ENCODE measurements around the gene ITGAD. TPM values are rescaled to one million over a fixed set of nuclear protein-coding genes. Genes with fewer than 3 reads are reported as not detected.
A peak's percentile ranks its signal among the peaks of the same experiment; 100 is the strongest.

Gene ITGAD
- polyA plus RNA-seq, 3 donors, result 0.04 TPM; not detected in 2

GRCh38 chr16:31459687-31460581, 66.8 kb downstream of the ITGAD start:
- H3K4me1 Mint-ChIP-seq, result peaks cover 46% of the 10 kb centered on the region
- H3K27ac ChIP-seq (ENCODE audit: low read depth in 1 of 2, low read length in 2 of 2), result peak overlapping the region; percentile 95 to 96
- H3K4me3 Mint-ChIP-seq, result peak overlapping the region; percentile 86 to 92
- H4K20me1 ChIP-seq (ENCODE audit: insufficient read depth, low read length), result peaks cover 42% of the 10 kb centered on the region
- H3K9ac ChIP-seq (ENCODE audit: insufficient read depth, low read length, poor library complexity, severe bottlenecking), result peak overlapping the region; percentile 96
- H3K4me1 ChIP-seq (ENCODE audit: control insufficient read depth in 1 of 2, insufficient read depth in 2 of 2, low read length in 2 of 2), result peaks cover 47 to 51% of the 10 kb centered on the region in 2 donors
- H3K36me3 Mint-ChIP-seq, result peaks cover 29 to 41% of the 10 kb centered on the region in 2 donors
- H2AFZ ChIP-seq (ENCODE audit: insufficient read depth, low read depth, low read length, poor library complexity, severe bottlenecking), result peak overlapping the region; percentile 83
- peaks cover 19 to 34% of the 10 kb centered on the region in 2 donors for H3K36me3 ChIP-seq (replicated peaks in 1 of 2; ENCODE audit: control insufficient read depth in 1 of 2, insufficient read depth in 2 of 2, low read length in 2 of 2)
- H3K4me3 ChIP-seq (replicated peaks in 1 of 3; ENCODE audit: low read depth in 2 of 3, low read length in 3 of 3), result peak overlapping the region; percentile 54 to 86 (median 86)
- peak overlapping the region; percentile 93 for H3K4me2 ChIP-seq (replicated peaks; ENCODE audit: extremely low read depth, low read length, poor library complexity, severe bottlenecking)
- peak overlapping the region; percentile 94 to 97 (median 95) for H3K27ac Mint-ChIP-seq
- peaks cover 52% of the 10 kb centered on the region for H3K79me2 ChIP-seq (ENCODE audit: insufficient read depth, low read length)
- DNase-seq, result peak; percentile 99 to 100 (median 99)
- WGBS (ENCODE audit: insufficient coverage), result 2% methylated on average over 56 of the region's 61 CpGs
- no peaks in the 10 kb centered on the region for H3K27me3 ChIP-seq (ENCODE audit: control insufficient read depth in 2 of 2, insufficient read depth in 2 of 2, low read length in 2 of 2)
- TF ChIP-seq CTCF (IDR thresholded peaks at IDR 0.05), result no peak
- H3K9me3 Mint-ChIP-seq, result no peaks in the 10 kb centered on the region
- intact Hi-C loops (cut with micrococcal nuclease), result loop anchor here (5.0 kb wide), 3 partner anchors 108 to 407 kb away; partner anchors contain the start of gene KAT8 (in 1 of the 2)
- peaks cover 0 to 6% (median 2%) of the 10 kb centered on the region in 3 donors for H3K27me3 Mint-ChIP-seq (ENCODE audit: low read depth in 3 of 3)
- no peaks in the 10 kb centered on the region for H3K9me3 ChIP-seq (replicated peaks in 1 of 2; ENCODE audit: control insufficient read depth in 1 of 2, insufficient read depth in 1 of 2, low read length in 2 of 2)

GRCh38 chr16:31460582-31461002, 67.5 kb downstream of the ITGAD start:
- H3K79me2 ChIP-seq (ENCODE audit: insufficient read depth, low read length), result peaks cover 46% of the 10 kb centered on the region
- DNase-seq, result peak; percentile 32 to 45 (median 41)
- no peaks in the 10 kb centered on the region for H3K27me3 ChIP-seq (ENCODE audit: control insufficient read depth in 2 of 2, insufficient read depth in 2 of 2, low read length in 2 of 2)
- peak overlapping the region; percentile 93 for H3K4me2 ChIP-seq (replicated peaks; ENCODE audit: extremely low read depth, low read length, poor library complexity, severe bottlenecking)
- whole genome bisulfite sequencing (ENCODE audit: insufficient coverage), result 79% methylated on average over 3 of the region's 8 CpGs
- Mint-ChIP-seq H3K4me1 (peaks cover 41% of the 10 kb centered on the region), H3K4me3 (peak overlapping the region in 1 of 2 donors; percentile 78), H3K9me3 (no peaks in the 10 kb centered on the region), H3K27ac (peak overlapping the region in 5 of 7 donors; percentile 60 to 95 (median 89)), H3K36me3 (peaks cover 31 to 43% of the 10 kb centered on the region in 2 donors), H3K27me3 (ENCODE audit: low read depth in 3 of 3) (peaks cover 0 to 6% (median 4%) of the 10 kb centered on the region in 3 donors)
- peak; percentile 82 for TF ChIP-seq CTCF (IDR thresholded peaks at IDR 0.05)
- H3K4me1 ChIP-seq (ENCODE audit: control insufficient read depth in 1 of 2, insufficient read depth in 2 of 2, low read length in 2 of 2), result peaks cover 41 to 45% of the 10 kb centered on the region in 2 donors
- peak overlapping the region in 1 of 3 experiments; percentile 86 for H3K4me3 ChIP-seq (replicated peaks in 1 of 3; ENCODE audit: low read depth in 2 of 3, low read length in 3 of 3)
- H3K9ac ChIP-seq (ENCODE audit: insufficient read depth, low read length, poor library complexity, severe bottlenecking), result no peak overlapping the region
- intact Hi-C loops (cut with micrococcal nuclease), result no loop called here
- H3K9me3 ChIP-seq (replicated peaks in 1 of 2; ENCODE audit: control insufficient read depth in 1 of 2, insufficient read depth in 1 of 2, low read length in 2 of 2), result no peaks in the 10 kb centered on the region
- peaks cover 25 to 40% of the 10 kb centered on the region in 2 donors for H3K36me3 ChIP-seq (replicated peaks in 1 of 2; ENCODE audit: control insufficient read depth in 1 of 2, insufficient read depth in 2 of 2, low read length in 2 of 2)
- peaks cover 37% of the 10 kb centered on the region for H4K20me1 ChIP-seq (ENCODE audit: insufficient read depth, low read length)
- no peak overlapping the region for H3K27ac ChIP-seq (ENCODE audit: low read depth in 1 of 2, low read length in 2 of 2)
- H2AFZ ChIP-seq (ENCODE audit: insufficient read depth, low read depth, low read length, poor library complexity, severe bottlenecking), result no peak overlapping the region

Data from CD14-positive monocyte (primary cell).